ENCODE data around the gene PRKCH. TPM values are rescaled to one million over a fixed set of nuclear protein-coding genes. Genes with fewer than 3 reads are reported as not detected.

PRKCH gene
- total RNA-seq, 1 experiment from 2014 or later: 5.2 TPM

- Histone ChIP-seq H4K5ac (ENCODE audit: insufficient read length, low read depth, low read length) (no peak overlapping the region), H3K23ac (ENCODE audit: insufficient read length, low read depth, low read length) (no peak overlapping the region), H3K9ac (ENCODE audit: extremely low read depth, insufficient read length, low read length) (no peak overlapping the region), H2BK15ac (ENCODE audit: low read depth, low read length) (no peak overlapping the region), H3K4me1 (ENCODE audit: insufficient read depth, low read length) (peaks cover 12% of the 10 kb centered on the region), H3K27ac (ENCODE audit: insufficient read length, low read depth, low read length) (no peak overlapping the region), H3K23me2 (ENCODE audit: insufficient read length, low read depth, low read length, poor library complexity, severe bottlenecking) (no peaks in the 10 kb centered on the region), H4K8ac (replicated peaks; ENCODE audit: insufficient read length, low read depth, low read length) (no peak overlapping the region), H4K91ac (ENCODE audit: insufficient read length, low read depth, low read length) (no peak overlapping the region), H3K4ac (ENCODE audit: low read depth, low read length) (no peak overlapping the region), H3K56ac (ENCODE audit: insufficient read length, low read depth, low read length) (no peak overlapping the region), H3K9me3 (ENCODE audit: control insufficient read depth, low read depth, low read length) (no peaks in the 10 kb centered on the region), H3K79me1 (ENCODE audit: insufficient read depth, low read depth, low read length, poor library complexity, severe bottlenecking) (no peaks in the 10 kb centered on the region), H3T11ph (ENCODE audit: low read length) (no peak overlapping the region), H3K4me2 (ENCODE audit: insufficient read depth, insufficient read length, low read length) (no peak overlapping the region), H4K20me1 (ENCODE audit: control insufficient read depth, insufficient read depth, insufficient read length) (no peaks in the 10 kb centered on the region), H2BK20ac (ENCODE audit: low read depth, low read length, poor library complexity, severe bottlenecking) (no peak overlapping the region), H3K14ac (ENCODE audit: insufficient read depth, low read length) (no peak overlapping the region), H2BK120ac (ENCODE audit: low read depth, low read length, poor library complexity, severe bottlenecking) (no peak overlapping the region), H3K27me3 (ENCODE audit: insufficient read depth, low read length) (no peaks in the 10 kb centered on the region), H3K79me2 (ENCODE audit: insufficient read depth, low read length) (0 out of 2 replicates have a peak, but pooled peaks cover 2% of the 10 kb centered on the region), H2BK5ac (ENCODE audit: insufficient read length, low read length) (no peak overlapping the region), H3K18ac (ENCODE audit: insufficient read length, low read depth, low read length) (no peak overlapping the region), H2BK12ac (ENCODE audit: insufficient read length, low read depth, low read length) (no peak overlapping the region), H2AFZ (ENCODE audit: low read length) (no peak overlapping the region), H2AK5ac (ENCODE audit: insufficient read length, low read length) (no peak overlapping the region)
- TF ChIP-seq CTCF (conservative IDR thresholded peaks at IDR 0.05): no peak
- WGBS (ENCODE audit: extremely low coverage, insufficient read length, low lambda C conversion rate): no CpG with 5 or more reads among the region's 5 CpGs
- H3K4me3 Mint-ChIP-seq: no peak overlapping the region
- no peaks in the 10 kb centered on the region for H3K36me3 Mint-ChIP-seq (ENCODE audit: insufficient read depth in 1 of 3, low read depth in 3 of 3)
- no peak for DNase-seq
- H3K27me3 Mint-ChIP-seq (ENCODE audit: low read depth): no peaks in the 10 kb centered on the region
- no peak overlapping the region for H3K27ac Mint-ChIP-seq
- peaks cover 34 to 37% of the 10 kb centered on the region in 2 experiments for H3K4me1 Mint-ChIP-seq
- no peaks in the 10 kb centered on the region for H3K9me3 Mint-ChIP-seq
Observed at GRCh38 chr14:61523751-61524150, 202.4 kb downstream of the PRKCH start.
